ENCODE data around the gene C16orf54.
"Not testable (repeated sequence)": the region's sequence is repeated elsewhere in the genome, so short reads cannot be mapped to it uniquely, and the experiment has no call there.

C16orf54 gene

DNA sequence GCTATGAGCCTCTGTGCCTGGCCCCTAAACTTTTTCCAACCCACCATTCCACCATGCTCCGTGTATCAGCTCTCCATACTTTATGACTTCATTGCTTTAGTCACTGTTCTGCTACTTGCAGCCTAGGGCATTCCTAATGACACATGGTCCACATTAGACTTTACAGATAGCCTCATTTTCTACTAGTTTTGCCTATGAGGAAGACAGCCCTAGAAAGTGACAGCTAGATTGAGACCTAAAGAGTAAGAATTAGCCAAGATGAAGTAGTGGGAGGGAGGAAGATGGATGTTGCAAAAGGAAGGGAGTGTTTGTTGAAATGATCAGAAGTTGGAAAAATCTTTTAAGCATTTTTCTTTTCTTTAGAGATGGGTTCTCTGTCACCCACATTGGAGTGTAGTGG lies 11.0 kb downstream of the C16orf54 start:
- DNase-seq (ENCODE audit: low read depth), result no peak

DNA sequence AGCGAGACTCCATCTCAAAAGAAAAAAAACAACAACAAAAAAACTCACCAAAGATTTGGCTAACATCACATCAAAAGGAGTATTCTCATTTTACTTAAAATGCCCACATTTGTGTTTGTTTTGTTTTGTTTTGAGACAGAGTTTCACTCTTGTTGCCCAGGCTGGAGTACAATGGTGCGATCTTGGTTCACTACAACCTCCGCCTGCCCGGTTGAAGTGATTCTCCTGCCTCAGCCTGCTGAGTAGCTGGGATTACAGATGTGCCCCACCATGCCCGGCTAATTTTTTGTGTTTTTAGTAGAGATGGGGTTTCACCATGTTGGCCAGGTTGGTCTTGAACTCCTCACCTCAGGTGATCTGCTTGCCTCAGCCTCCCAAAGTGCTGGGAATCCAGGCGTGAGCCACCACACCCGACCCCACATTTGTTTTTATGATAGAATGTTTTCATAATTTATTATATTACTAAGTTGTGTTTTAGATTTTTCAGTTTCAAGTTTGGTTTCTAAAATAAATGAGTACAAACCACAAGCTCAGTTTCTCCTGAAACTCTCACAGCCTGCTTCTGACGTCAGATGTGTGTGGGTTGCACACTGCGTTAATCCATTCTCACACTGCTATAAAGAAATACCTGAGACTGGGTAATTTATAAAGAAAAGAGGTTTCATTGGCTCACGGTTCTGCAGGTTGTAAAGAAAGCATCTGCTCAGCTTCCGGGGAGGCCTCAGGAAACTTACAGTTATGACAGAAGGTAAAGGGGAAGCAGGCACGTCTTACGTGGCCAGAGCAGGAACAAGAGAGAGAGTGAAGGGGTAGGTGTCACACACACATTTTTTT lies 13.8 kb downstream of the C16orf54 start:
- not testable (repeated sequence) for H3K4me3 ChIP-seq (ENCODE audit: low read length); DNase-seq (ENCODE audit: low read depth)

More for the DNA sequence above, 11.0 kb downstream of the C16orf54 start:
- H3K4me3 ChIP-seq (ENCODE audit: low read length), result no peak overlapping the region
- TF ChIP-seq, protein P1, sequence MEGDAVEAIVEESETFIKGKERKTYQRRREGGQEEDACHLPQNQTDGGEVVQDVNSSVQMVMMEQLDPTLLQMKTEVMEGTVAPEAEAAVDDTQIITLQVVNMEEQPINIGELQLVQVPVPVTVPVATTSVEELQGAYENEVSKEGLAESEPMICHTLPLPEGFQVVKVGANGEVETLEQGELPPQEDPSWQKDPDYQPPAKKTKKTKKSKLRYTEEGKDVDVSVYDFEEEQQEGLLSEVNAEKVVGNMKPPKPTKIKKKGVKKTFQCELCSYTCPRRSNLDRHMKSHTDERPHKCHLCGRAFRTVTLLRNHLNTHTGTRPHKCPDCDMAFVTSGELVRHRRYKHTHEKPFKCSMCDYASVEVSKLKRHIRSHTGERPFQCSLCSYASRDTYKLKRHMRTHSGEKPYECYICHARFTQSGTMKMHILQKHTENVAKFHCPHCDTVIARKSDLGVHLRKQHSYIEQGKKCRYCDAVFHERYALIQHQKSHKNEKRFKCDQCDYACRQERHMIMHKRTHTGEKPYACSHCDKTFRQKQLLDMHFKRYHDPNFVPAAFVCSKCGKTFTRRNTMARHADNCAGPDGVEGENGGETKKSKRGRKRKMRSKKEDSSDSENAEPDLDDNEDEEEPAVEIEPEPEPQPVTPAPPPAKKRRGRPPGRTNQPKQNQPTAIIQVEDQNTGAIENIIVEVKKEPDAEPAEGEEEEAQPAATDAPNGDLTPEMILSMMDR (conservative IDR thresholded peaks at IDR 0.05; ENCODE audit: low read length), result no peak

DNA sequence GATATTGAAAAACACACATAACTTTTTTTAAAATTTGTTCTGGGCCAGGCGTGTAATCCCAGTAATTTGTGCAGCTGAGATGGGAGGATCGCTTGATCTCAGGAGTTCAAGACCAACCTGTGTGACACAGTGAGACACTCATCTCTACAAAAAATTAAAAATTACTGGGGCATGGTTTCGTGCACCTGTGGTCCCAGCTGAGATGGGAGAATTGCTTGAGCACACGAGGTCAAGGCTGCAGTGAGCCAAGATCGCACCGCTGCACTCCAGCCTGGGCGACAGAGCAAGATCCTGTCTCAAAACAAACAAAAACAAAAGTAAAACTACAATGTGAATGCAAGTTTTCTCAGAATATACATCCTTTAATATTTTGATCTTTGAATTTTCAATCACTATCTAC lies 15.1 kb downstream of the C16orf54 start:
- DNase-seq (ENCODE audit: low read depth), result no peak
- H3K4me3 ChIP-seq (ENCODE audit: low read length), result no peak overlapping the region
- TF ChIP-seq, protein P1 (conservative IDR thresholded peaks at IDR 0.05; ENCODE audit: low read length), result no peak

DNA sequence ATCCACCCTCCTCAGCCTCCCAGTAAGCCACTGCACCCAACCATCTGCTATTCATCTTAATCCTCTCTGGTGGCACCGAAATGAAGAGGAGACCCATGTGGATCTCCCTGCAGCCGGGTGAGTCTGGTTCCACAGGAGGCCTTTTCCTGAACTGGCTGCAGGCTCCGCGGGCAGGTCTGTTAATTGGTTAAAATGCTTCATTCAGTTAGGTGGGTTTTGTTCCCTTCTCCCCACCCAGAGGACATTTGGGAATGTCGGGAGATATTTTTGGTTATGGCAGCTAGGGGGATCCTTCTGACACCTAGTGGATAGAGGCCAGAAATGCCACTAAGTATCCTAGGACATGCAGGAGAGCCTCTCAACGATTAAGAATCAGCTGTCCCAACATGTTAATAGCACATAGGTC lies 16.7 kb downstream of the C16orf54 start:
- H3K4me3 ChIP-seq (ENCODE audit: low read length), result no peak overlapping the region
- DNase-seq (ENCODE audit: low read depth), result peak; percentile 56
- TF ChIP-seq, protein P1 (conservative IDR thresholded peaks at IDR 0.05; ENCODE audit: low read length), result peak; percentile 71

DNA sequence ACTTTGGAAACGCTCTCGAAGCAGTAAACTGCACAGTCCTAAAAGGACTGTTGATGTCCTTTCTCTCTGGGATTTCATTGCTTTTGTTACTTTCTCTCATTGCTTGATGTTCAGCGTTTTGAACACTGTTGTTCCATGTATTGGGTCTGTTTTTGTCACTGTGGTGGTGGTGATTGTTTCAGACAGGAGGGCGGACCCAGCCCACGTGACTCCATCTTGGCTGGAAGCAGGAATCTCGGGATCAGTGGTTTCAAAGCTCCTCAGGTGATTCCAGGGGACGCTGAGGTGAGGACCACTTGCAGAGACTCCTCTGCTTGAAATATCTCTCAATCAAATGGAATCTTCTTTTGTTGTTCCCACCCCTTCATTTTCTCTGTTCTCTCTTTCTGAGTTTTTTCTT lies 18.3 kb downstream of the C16orf54 start:
- TF ChIP-seq, protein P1 (conservative IDR thresholded peaks at IDR 0.05; ENCODE audit: low read length), result no peak
- H3K4me3 ChIP-seq (ENCODE audit: low read length), result no peak overlapping the region
- DNase-seq (ENCODE audit: low read depth), result no peak

DNA sequence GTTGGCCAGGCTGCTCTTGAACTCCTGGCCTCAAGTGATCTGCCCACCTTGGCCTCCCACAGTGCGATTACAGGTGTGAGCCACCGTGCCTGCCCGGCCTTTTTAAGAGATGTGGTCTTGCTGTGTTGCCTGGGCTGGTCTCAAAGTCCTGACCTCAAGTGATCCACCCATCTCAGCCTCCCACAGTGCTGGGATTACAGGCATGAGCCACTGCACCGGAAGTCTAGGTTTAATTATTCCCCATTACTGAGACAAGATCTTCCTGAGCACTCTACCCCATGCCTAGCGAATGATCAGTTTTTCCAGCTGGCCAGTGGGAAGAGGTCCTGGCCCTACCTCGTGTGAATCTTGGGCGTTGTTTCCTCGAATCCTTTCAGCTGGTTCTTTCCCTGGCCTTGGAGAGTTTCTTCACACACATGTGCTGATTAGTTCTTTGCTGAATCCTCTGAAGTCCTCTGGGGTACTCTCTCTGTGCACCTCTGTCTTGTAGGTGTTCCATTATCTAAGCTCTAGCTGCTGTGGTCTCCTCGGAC lies 18.9 kb downstream of the C16orf54 start:
- no peak for DNase-seq (ENCODE audit: low read depth)
- no peak overlapping the region for H3K4me3 ChIP-seq (ENCODE audit: low read length)

DNA sequence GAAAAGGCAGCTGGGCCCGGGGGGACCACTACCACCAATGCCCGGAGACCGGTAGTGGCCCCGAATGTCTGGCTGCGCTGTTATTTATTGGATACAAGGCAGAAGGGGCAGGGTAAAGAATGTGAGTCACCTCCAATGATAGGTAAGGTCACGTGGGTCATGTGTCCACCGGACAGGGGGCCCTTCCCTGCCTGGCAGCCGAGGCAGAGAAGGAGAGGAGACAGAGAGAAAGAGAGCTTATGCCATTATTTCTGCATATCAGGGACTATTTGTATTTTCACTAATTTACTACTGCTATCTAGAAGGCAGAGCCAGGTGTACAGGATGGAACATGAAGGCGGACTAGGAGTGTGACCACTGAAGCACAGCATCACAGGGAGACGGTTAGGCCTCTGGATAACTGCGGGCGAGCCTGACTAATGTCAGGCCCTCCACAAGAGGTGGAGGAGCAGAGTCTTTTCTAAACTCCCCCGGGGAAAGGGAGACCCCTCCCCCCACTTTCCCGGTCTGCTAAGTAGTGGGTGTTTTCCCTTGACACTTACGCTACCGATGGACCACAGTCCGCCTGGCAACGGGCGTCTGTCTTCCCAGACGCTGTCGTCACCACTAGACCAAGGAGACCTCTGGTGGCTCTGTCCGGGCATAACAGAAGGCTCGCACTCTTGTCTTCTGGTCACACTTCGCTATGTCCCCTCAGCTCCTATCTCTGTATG lies 24.5 kb downstream of the C16orf54 start:
- peak; percentile 60 for DNase-seq (ENCODE audit: low read depth)
- TF ChIP-seq, protein P1 (conservative IDR thresholded peaks at IDR 0.05; ENCODE audit: low read length), result peak; percentile 63
- H3K4me3 ChIP-seq (ENCODE audit: low read length), result not testable (repeated sequence)

More for the DNA sequence above, 18.9 kb downstream of the C16orf54 start:
- TF ChIP-seq, protein P1 (conservative IDR thresholded peaks at IDR 0.05; ENCODE audit: low read length), result no peak
